Measurements from ENCODE around the gene P2RX3. TPM values are rescaled to one million over a fixed set of nuclear protein-coding genes. Genes with fewer than 3 reads are reported as not detected.
"Not testable (repeated sequence)": the region's sequence is repeated elsewhere in the genome, so short reads cannot be mapped to it uniquely, and the experiment has no call there.

The P2RX3 gene
- total RNA-seq, 3 donors from 2014 or later = not detected

- Mint-ChIP-seq H3K36me3 (ENCODE audit: insufficient read depth) (no peaks in the 10 kb centered on the region), H3K4me1 (ENCODE audit: low read depth) (no peaks in the 10 kb centered on the region), H3K4me3 (no peak overlapping the region), H3K9me3 (peaks cover 6% of the 10 kb centered on the region), H3K27me3 (ENCODE audit: low read depth) (peaks cover 7% of the 10 kb centered on the region)
- DNase-seq = no peak
- no peak for ATAC-seq
These were observed 21.9 kb downstream of the P2RX3 start for GRCh38 chr11:57359896-57360690.

- H3K4me1 Mint-ChIP-seq (ENCODE audit: low read depth) = no peaks in the 10 kb centered on the region
- H3K36me3 Mint-ChIP-seq (ENCODE audit: insufficient read depth) = no peaks in the 10 kb centered on the region
- H3K4me3 Mint-ChIP-seq = no peak overlapping the region
- H3K9me3 Mint-ChIP-seq = peaks cover 6% of the 10 kb centered on the region
- peaks cover 9% of the 10 kb centered on the region for H3K27me3 Mint-ChIP-seq (ENCODE audit: low read depth)
- ATAC-seq (no peak), DNase-seq (no peak)
These were observed 22.8 kb downstream of the P2RX3 start for GRCh38 chr11:57360991-57361390.

- DNase-seq; H3K36me3 Mint-ChIP-seq (ENCODE audit: insufficient read depth); H3K4me3 Mint-ChIP-seq; H3K27me3 Mint-ChIP-seq (ENCODE audit: low read depth); H3K9me3 Mint-ChIP-seq; ATAC-seq; H3K4me1 Mint-ChIP-seq (ENCODE audit: low read depth): not testable (repeated sequence)
These were observed 23.3 kb downstream of the P2RX3 start for GRCh38 chr11:57361420-57361819.

GRCh38 chr11:57361926-57362325 is 23.8 kb downstream of the P2RX3 start:
- H3K4me1 Mint-ChIP-seq (ENCODE audit: low read depth) = no peaks in the 10 kb centered on the region
- ATAC-seq (no peak), DNase-seq (no peak)
- H3K9me3 Mint-ChIP-seq = peaks cover 6% of the 10 kb centered on the region
- H3K27me3 Mint-ChIP-seq (ENCODE audit: low read depth) = peaks cover 9% of the 10 kb centered on the region
- H3K36me3 Mint-ChIP-seq (ENCODE audit: insufficient read depth) = no peaks in the 10 kb centered on the region
- H3K4me3 Mint-ChIP-seq = no peak overlapping the region

GRCh38 chr11:57363131-57364080 is 25.3 kb downstream of the P2RX3 start:
- no peaks in the 10 kb centered on the region for H3K36me3 Mint-ChIP-seq (ENCODE audit: insufficient read depth)
- H3K27me3 Mint-ChIP-seq (ENCODE audit: low read depth) = peaks cover 9% of the 10 kb centered on the region
- ATAC-seq (no peak), DNase-seq (no peak)
- H3K9me3 Mint-ChIP-seq = peaks cover 6% of the 10 kb centered on the region
- H3K4me3 Mint-ChIP-seq = no peak overlapping the region
- no peaks in the 10 kb centered on the region for H3K4me1 Mint-ChIP-seq (ENCODE audit: low read depth)

GRCh38 chr11:57364851-57365660 is 26.9 kb downstream of the P2RX3 start:
- H3K4me1 Mint-ChIP-seq (ENCODE audit: low read depth) = no peaks in the 10 kb centered on the region
- DNase-seq = no peak
- no peaks in the 10 kb centered on the region for H3K36me3 Mint-ChIP-seq (ENCODE audit: insufficient read depth)
- peaks cover 12% of the 10 kb centered on the region for H3K27me3 Mint-ChIP-seq (ENCODE audit: low read depth)
- H3K9me3 Mint-ChIP-seq = peaks cover 6% of the 10 kb centered on the region
- no peak overlapping the region for H3K4me3 Mint-ChIP-seq
- no peak for ATAC-seq

- H3K36me3 Mint-ChIP-seq (ENCODE audit: insufficient read depth) = no peaks in the 10 kb centered on the region
- peaks cover under 1% of the 10 kb centered on the region for H3K9me3 Mint-ChIP-seq
- DNase-seq (no peak), ATAC-seq (no peak)
- H3K27me3 Mint-ChIP-seq (ENCODE audit: low read depth) = peaks cover 9% of the 10 kb centered on the region
- H3K4me3 Mint-ChIP-seq = no peak overlapping the region
- H3K4me1 Mint-ChIP-seq (ENCODE audit: low read depth) = no peaks in the 10 kb centered on the region
These were observed 30.1 kb downstream of the P2RX3 start for GRCh38 chr11:57368106-57368844.

GRCh38 chr11:57368845-57369232 is 30.7 kb downstream of the P2RX3 start:
- ATAC-seq = no peak
- Mint-ChIP-seq H3K9me3 (no peaks in the 10 kb centered on the region), H3K36me3 (ENCODE audit: insufficient read depth) (no peaks in the 10 kb centered on the region), H3K27me3 (ENCODE audit: low read depth) (peaks cover 9% of the 10 kb centered on the region), H3K4me1 (ENCODE audit: low read depth) (no peaks in the 10 kb centered on the region), H3K4me3 (no peak overlapping the region)
- DNase-seq = no peak

- H3K4me1 Mint-ChIP-seq (ENCODE audit: low read depth) = no peaks in the 10 kb centered on the region
- peaks cover 6% of the 10 kb centered on the region for H3K27me3 Mint-ChIP-seq (ENCODE audit: low read depth)
- DNase-seq (no peak), ATAC-seq (no peak)
- no peaks in the 10 kb centered on the region for H3K9me3 Mint-ChIP-seq
- no peaks in the 10 kb centered on the region for H3K36me3 Mint-ChIP-seq (ENCODE audit: insufficient read depth)
- no peak overlapping the region for H3K4me3 Mint-ChIP-seq
These were observed 32.1 kb downstream of the P2RX3 start for GRCh38 chr11:57370251-57370650.

- no peaks in the 10 kb centered on the region for H3K4me1 Mint-ChIP-seq (ENCODE audit: low read depth)
- no peak overlapping the region for H3K4me3 Mint-ChIP-seq
- H3K27me3 Mint-ChIP-seq (ENCODE audit: low read depth) = peaks cover 4% of the 10 kb centered on the region
- H3K36me3 Mint-ChIP-seq (ENCODE audit: insufficient read depth) = no peaks in the 10 kb centered on the region
- ATAC-seq = no peak
- no peaks in the 10 kb centered on the region for H3K9me3 Mint-ChIP-seq
- DNase-seq = no peak
These were observed 32.8 kb downstream of the P2RX3 start for GRCh38 chr11:57370941-57371340.

GRCh38 chr11:57373146-57373545 is 35.0 kb downstream of the P2RX3 start:
- DNase-seq = no peak
- Mint-ChIP-seq H3K36me3 (ENCODE audit: insufficient read depth) (no peaks in the 10 kb centered on the region), H3K4me3 (no peak overlapping the region), H3K27me3 (ENCODE audit: low read depth) (peaks cover 4% of the 10 kb centered on the region), H3K9me3 (no peaks in the 10 kb centered on the region), H3K4me1 (ENCODE audit: low read depth) (no peaks in the 10 kb centered on the region)
- ATAC-seq = no peak

- Mint-ChIP-seq H3K36me3 (ENCODE audit: insufficient read depth) (no peaks in the 10 kb centered on the region), H3K4me3 (no peak overlapping the region), H3K4me1 (ENCODE audit: low read depth) (no peaks in the 10 kb centered on the region), H3K27me3 (ENCODE audit: low read depth) (peaks cover 5% of the 10 kb centered on the region), H3K9me3 (no peaks in the 10 kb centered on the region)
- ATAC-seq (no peak), DNase-seq (no peak)
These were observed 36.8 kb downstream of the P2RX3 start for GRCh38 chr11:57374966-57375365.

GRCh38 chr11:57375490-57375889 is 37.3 kb downstream of the P2RX3 start:
- H3K9me3 Mint-ChIP-seq = no peaks in the 10 kb centered on the region
- no peak overlapping the region for H3K4me3 Mint-ChIP-seq
- no peaks in the 10 kb centered on the region for H3K36me3 Mint-ChIP-seq (ENCODE audit: insufficient read depth)
- H3K4me1 Mint-ChIP-seq (ENCODE audit: low read depth) = no peaks in the 10 kb centered on the region
- DNase-seq (no peak), ATAC-seq (no peak)
- peaks cover 5% of the 10 kb centered on the region for H3K27me3 Mint-ChIP-seq (ENCODE audit: low read depth)
